RWPE1 (cell line): ENCODE data around the gene MAGEH1.
A peak's percentile ranks its signal among the peaks of the same experiment; 100 is the strongest.
"Not testable (repeated sequence)": the region's sequence is repeated elsewhere in the genome, so short reads cannot be mapped to it uniquely, and the experiment has no call there.

Experiments
- CTCF ChIA-PET: fragments of 350-600 bp; sonication (Branson Sonifier 250); formaldehyde crosslinking; extraction: SDS; loops from one replicate; lab custom pipeline; 2021; lab: Yijun Ruan, JAX
- POLR2A ChIA-PET: fragments of 400-600 bp; formaldehyde crosslinking; extraction: SDS; loops from one replicate; lab custom pipeline; 2020; ENCODE audit warnings: antibody characterized with exemption; ENCODE audit not compliant: low non-redundant PET; lab: Yijun Ruan, JAX
- DNase-seq: peaks from one replicate; pipeline ENCODE4 v3.0.0; 2012; ENCODE audit warnings: low spot score
- H3K27ac ChIP-seq: fragments of 450-650 bp; 2 replicates; pipeline ENCODE4 v1.5.1; 2017
- TF ChIP-seq, protein P1 (sequence below): fragments of 450-650 bp; conservative IDR thresholded peaks from 2 replicates; pipeline ENCODE4 v1.5.1; 2017; ENCODE audit warnings: low read depth, mild to moderate bottlenecking

MAGEH1 gene, protein sequence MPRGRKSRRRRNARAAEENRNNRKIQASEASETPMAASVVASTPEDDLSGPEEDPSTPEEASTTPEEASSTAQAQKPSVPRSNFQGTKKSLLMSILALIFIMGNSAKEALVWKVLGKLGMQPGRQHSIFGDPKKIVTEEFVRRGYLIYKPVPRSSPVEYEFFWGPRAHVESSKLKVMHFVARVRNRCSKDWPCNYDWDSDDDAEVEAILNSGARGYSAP

GRCh38 chrX:55451990-55452832 lies at the start of gene MAGEH1:
MAGEH1 (plus strand) TSS chrX:55452127; CDS start chrX:55452375, 248 bp downstream.
- ChIA-PET POLR2A (no interaction called here), CTCF (no interaction called here)
- peak; percentile 11 for DNase-seq
- TF ChIP-seq, protein P1, sequence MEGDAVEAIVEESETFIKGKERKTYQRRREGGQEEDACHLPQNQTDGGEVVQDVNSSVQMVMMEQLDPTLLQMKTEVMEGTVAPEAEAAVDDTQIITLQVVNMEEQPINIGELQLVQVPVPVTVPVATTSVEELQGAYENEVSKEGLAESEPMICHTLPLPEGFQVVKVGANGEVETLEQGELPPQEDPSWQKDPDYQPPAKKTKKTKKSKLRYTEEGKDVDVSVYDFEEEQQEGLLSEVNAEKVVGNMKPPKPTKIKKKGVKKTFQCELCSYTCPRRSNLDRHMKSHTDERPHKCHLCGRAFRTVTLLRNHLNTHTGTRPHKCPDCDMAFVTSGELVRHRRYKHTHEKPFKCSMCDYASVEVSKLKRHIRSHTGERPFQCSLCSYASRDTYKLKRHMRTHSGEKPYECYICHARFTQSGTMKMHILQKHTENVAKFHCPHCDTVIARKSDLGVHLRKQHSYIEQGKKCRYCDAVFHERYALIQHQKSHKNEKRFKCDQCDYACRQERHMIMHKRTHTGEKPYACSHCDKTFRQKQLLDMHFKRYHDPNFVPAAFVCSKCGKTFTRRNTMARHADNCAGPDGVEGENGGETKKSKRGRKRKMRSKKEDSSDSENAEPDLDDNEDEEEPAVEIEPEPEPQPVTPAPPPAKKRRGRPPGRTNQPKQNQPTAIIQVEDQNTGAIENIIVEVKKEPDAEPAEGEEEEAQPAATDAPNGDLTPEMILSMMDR, result no peak
- H3K27ac ChIP-seq, result peak within 1 kb of the TSS; percentile 48

GRCh38 chrX:55427079-55427478 lies 24.8 kb upstream of the MAGEH1 start:
- POLR2A ChIA-PET, H3K27ac ChIP-seq, CTCF ChIA-PET, DNase-seq: not testable (repeated sequence)

- CTCF ChIA-PET, result not testable (repeated sequence)
Observed at GRCh38 chrX:55443468-55443867, 8.5 kb upstream of the MAGEH1 start.

GRCh38 chrX:55450259-55450658 lies 1.7 kb upstream of the MAGEH1 start:
- ChIA-PET CTCF (no interaction called here), POLR2A (no interaction called here)
- DNase-seq, result no peak
- TF ChIP-seq, protein P1, result no peak
- no peak overlapping the region for H3K27ac ChIP-seq

More at GRCh38 chrX:55443468-55443867, 8.5 kb upstream of the MAGEH1 start:
- POLR2A ChIA-PET, H3K27ac ChIP-seq, DNase-seq: not testable (repeated sequence)

DNA sequence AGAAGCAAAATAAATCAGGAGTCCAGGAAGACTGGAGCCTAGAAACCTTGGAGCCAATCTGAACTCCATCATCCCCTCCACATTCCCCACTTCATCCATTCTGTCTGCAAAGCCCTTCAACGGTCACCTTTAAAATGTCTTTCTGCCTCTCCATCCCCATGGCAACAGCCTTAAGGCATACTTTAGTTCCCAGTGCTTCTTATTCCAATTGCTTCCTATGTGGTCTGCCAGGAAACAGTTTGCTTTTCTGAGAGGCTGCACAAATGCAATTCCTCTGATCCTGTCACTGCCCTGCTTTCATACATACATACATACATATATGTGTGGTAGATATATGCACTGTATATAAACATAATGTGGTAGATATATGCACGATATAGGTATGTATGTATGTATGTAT lies 786 bp upstream of the MAGEH1 start:
- ChIA-PET CTCF (no interaction called here), POLR2A (no interaction called here)
- TF ChIP-seq, protein P1, result no peak
- no peak for DNase-seq
- no peak overlapping the region for H3K27ac ChIP-seq

DNA sequence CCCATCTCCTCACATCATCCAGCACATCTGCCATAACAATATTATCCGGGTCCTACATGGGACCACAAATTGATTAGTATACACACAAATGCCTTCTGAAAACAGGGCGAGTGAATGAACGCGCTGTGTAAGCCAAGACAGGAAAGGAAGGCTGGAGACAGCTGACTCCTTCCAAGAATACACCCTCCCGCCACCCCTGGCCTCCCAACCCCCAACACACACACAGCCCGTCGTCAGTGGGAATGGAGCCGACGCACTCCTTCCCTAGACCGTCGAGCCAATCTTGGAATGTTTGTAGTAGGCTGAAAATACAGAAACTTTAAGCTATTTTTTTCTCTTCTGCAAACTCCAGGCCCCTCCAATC lies 319 bp upstream of the MAGEH1 start:
- ChIA-PET POLR2A (no interaction called here), CTCF (no interaction called here)
- no peak for DNase-seq
- H3K27ac ChIP-seq, result peak overlapping the region; percentile 48
- TF ChIP-seq, protein P1, result no peak

DNA sequence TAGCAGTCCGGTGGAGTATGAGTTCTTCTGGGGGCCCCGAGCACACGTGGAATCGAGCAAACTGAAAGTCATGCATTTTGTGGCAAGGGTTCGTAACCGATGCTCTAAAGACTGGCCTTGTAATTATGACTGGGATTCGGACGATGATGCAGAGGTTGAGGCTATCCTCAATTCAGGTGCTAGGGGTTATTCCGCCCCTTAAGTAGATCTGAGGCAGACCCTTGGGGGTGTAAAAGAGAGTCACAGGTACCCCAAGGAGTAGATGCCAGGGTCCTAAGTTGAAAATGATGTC lies 852 bp downstream of the MAGEH1 start:
- no peak overlapping the region for H3K27ac ChIP-seq
- ChIA-PET POLR2A (no interaction called here), CTCF (no interaction called here)
- TF ChIP-seq, protein P1, result no peak
- no peak for DNase-seq

- CTCF ChIA-PET, DNase-seq, H3K27ac ChIP-seq, POLR2A ChIA-PET: not testable (repeated sequence)
Observed at GRCh38 chrX:55455708-55456107, 3.8 kb downstream of the MAGEH1 start.

GRCh38 chrX:55459426-55459825 lies 7.5 kb downstream of the MAGEH1 start:
- POLR2A ChIA-PET, DNase-seq, H3K27ac ChIP-seq, CTCF ChIA-PET: not testable (repeated sequence)

GRCh38 chrX:55459926-55460325 lies 8.0 kb downstream of the MAGEH1 start:
- DNase-seq, H3K27ac ChIP-seq, POLR2A ChIA-PET, CTCF ChIA-PET: not testable (repeated sequence)

DNA sequence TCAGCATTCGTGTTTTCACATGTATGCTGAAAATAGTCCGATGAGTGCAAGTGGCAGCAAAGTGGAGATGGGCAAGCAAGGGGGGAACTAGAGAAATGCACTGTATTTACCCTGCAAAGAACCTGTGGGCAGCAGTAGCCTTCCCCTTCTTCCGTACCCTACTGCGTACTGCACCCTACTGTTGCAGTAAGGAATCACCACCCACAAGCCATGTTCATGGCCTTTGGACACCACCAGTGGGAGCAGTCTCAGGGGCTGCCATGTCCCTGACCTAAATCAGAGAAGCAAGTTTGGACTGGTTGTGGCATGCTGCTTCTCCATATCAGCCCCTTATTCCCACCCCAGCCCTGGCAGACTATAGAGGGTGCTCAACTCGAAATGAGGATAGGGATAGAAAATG lies 12.1 kb downstream of the MAGEH1 start:
- H3K27ac ChIP-seq, DNase-seq, POLR2A ChIA-PET, CTCF ChIA-PET: not testable (repeated sequence)
